ENCODE measurements around the gene TCF23.
"Not testable (repeated sequence)": the region's sequence is repeated elsewhere in the genome, so short reads cannot be mapped to it uniquely, and the experiment has no call there.

TCF23 gene

DNA sequence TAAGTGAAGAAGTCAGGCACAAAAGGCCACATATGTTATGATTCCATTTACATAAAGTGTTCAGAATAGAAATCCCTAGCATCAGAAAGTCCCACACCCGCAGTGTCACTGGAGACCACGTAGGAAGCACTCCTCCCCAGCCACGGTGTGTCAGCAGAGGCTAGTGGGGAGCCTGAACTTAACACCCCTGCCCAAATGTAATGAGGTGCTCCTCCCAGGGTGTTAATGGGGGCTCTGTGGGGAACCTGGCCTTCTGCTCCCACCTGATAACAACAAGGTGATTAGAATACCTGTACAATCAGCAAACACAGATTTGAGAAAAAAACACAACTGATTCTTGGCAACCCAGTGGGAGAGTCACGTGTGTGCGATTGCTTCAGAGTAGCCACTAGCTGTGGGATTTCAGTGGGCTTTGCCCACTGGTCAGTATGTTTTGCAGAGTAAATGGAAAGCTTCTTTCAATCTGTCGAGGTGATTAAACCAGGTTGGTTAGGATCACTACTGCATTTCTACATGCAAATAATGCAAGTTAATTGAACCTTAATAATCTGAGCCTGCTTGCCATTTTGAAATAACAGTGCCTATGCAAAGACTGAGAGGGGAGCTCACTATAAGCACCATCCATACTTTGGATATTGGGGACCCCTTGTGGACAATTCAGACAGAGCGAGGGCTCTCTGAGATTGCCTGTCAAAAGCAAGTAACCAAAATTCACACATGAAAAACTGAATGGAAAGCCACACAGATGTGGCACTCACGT, 42.4 kb downstream of the TCF23 start:
- peak; percentile 66 for DNase-seq

DNA sequence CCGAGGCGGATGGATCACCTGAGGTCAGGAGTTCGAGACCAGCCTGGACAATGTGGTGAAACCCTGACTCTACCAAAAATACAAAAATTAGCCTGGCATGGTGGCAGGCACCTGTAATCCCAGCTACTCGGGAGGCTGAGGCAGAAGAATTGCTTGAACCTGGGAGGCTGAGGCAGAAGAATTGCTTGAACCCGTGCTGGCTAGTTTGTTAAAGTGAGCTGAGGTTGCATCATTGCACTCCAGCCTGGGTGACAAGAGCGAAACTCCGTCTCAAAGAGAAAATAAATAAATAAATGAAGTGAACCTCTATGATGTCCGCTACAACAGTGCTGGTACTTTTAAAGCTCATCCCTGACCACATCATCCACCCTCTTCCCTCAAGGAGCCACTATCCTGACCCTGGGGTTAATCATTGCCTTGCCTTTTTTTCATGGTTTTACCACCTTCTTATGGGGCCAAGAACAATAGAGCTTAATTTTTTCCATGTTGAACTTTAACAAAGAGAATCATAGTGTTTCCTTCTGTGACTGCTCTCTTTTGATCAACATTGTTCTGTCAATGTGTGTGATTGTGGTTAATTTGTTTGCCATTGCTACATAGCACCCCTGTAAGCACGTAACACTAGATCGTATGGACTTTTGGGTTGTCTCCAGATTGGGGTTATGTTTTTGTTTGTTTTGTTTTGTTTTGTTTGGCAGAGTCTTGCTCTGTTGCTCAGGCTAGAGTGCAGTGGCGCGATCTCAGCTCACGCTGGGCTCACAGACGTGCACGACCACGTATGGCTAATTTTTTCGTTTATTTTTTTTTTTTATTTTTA, 45.9 kb downstream of the TCF23 start:
- DNase-seq: peak; percentile 21

DNA sequence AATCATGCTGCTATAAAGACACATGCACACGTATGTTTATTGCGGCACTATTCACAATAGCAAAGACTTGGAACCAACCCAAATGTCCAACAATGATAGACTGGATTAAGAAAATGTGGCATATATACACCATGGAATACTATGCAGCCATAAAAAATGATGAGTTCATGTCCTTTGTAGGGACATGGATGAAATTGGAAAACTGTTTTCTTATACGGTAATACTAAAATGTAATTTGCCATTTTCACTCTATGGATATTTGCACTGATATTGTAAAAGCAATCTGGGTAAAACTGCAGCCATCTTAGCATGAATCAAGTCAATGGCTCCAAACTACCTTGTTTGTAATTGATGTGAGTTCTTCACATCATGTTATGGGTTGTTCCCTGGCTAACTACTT, 47.0 kb downstream of the TCF23 start:
- DNase-seq: not testable (repeated sequence)

GRCh38 chr2:27198068-27198467, 49.3 kb downstream of the TCF23 start:
- not testable (repeated sequence) for DNase-seq

DNA sequence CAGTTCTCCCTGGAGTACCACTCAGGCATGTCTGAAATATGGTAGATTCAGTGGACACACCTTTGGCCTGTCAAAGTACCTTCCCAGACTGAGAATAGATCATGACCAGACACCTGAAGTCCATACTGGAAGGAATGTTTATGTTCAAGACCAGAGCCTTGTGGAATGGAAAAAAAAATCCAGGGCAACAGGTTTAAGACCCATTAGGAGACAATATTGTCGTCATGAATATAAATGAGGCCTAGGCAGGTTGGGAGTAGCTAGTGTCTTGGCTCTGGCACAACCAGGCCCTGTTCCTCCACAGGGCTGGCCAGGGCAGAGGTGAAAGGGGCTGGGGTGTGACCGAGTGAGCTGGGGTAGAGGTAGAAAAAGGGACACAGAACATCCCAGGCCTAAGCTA, 49.8 kb downstream of the TCF23 start:
- no peak for DNase-seq

DNA sequence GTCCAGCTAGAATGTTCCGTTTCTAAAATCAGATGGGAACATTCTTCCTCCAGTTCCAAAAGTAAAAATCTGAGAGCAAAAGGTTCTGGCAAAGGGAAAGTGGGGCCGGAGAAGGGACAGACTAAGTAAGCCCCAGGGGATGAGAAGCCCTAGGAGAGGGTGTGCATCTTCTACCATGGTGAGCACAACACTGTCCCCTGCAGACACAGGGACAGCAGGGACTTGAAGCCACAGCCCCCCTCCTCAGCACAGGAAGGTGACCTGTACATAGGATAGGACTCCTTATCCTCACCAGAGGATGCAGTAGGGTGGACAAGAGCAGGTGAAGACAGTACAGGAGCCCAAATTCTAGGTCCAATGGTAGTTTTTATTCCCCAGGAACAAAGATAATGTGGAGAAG, 50.4 kb downstream of the TCF23 start:
- DNase-seq: no peak

DNA sequence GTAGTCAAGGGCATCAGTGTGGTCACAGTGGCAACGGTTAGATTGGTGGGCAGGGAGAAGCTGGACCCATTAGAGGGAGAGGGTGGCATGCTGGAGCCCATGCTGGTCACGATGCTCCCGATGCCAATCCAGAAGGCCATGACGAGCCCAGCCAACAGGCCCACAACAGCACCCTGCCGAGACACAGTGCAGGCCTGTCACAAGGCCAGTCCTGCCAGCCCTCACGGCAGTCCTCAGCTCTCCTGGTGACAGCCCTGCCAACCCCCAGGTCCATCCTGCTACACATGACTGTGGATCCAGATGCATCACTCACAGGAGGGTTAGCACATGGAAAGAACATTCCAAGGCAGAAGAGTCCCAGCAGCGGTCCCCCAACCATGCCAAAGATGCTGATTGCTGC, 52.9 kb downstream of the TCF23 start:
- no peak for DNase-seq

GRCh38 chr2:27202854-27203253, 54.0 kb downstream of the TCF23 start:
- DNase-seq: no peak

DNA sequence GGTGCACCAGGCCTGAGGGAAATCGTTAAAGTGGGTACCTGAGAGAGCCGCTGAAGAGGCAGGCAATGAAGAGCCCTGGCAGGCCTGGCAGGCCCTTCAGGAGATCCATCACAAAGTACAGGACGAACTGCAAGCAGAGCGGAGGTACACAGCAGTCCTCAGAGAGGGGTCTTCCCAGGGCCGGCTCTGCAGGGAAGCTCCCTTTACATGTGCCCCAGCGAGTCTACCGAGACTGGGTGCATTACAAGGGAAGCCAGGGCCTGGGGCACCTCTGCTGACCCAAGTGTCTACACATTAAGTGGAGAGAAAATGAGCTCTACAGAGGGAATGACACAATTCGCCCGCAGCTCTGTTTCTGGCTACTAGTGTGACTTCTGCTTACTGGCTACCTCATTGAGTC, 54.9 kb downstream of the TCF23 start:
- no peak for DNase-seq

DNA sequence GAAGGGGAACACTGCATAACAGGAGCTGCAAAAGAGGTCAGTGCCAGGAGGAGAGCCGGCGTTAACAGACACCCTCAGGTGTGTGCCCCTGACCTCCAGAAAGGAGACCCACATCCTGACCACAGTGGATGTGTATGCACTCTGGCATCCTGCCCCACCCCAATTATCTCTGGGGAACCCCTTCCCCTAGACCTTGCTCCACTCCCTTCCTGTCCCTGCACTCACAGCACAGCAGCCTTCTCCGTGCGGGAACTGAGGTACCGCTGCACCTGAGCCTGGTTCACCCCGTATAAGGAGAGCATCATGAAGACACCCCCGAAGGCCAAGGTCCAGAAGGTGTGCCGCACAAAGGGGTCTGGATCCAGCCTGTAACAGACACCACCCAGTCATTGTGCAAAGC, 55.8 kb downstream of the TCF23 start:
- DNase-seq: no peak

DNA sequence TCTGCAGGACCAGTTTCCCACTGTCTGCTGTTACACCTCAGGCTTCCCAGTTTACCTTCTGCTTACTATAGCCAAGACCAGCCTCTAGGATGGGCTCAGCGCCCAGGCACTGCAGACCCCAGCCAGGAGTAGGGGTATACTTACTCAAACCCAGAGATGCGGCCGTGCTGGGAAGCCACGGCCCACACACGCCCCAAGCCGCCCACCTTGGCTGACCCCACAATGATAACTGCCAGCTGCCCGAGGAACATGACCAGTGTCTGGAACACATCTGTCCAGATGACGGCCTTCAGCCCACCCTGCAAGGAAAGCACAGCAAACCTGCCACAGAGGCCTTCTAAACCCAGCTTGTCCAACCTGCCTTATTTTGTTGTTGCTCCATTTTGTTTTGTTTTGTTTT, 56.4 kb downstream of the TCF23 start:
- DNase-seq: no peak

GRCh38 chr2:27206346-27206745, 57.5 kb downstream of the TCF23 start:
- DNase-seq: no peak
